PC-9 (cell line): ENCODE results near the gene EAF1.

ENCODE experiments used
- CTCF ChIP-seq: fragments of 200-600 bp; sonication (generic); conservative IDR thresholded peaks from 2 replicates; pipeline ENCODE4 v1.6.1; 2017; ENCODE audit warnings: mixed run types, antibody characterized with exemption, mild to moderate bottlenecking, moderate library complexity
- EZH2 ChIP-seq: fragments of 200-600 bp; sonication (generic); IDR thresholded peaks from 2 replicates; pipeline ENCODE4 v1.8.0; 2017; ENCODE audit warnings: antibody characterized with exemption, low read depth

- TF ChIP-seq CTCF (no peak), EZH2 (no peak)
Measured at GRCh38 chr3:15420871-15421270, 6.5 kb upstream of the EAF1 start.
